Measurements from ENCODE around the gene GET4. TPM values are rescaled to one million over a fixed set of nuclear protein-coding genes. Genes with fewer than 3 reads are reported as not detected.

Gene GET4
- total RNA-seq, 4 donors from 2014 or later, result 6.1 to 39.4 (median 26.7) TPM

- H3K36me3 ChIP-seq, result no peaks in the 10 kb centered on the region
- no peak for TF ChIP-seq CTCF (IDR thresholded peaks at IDR 0.05)
- no peak for TF ChIP-seq POLR2A (IDR thresholded peaks at IDR 0.05)
- H3K9me3 ChIP-seq, result no peaks in the 10 kb centered on the region
- no peaks in the 10 kb centered on the region for H3K4me1 ChIP-seq
- H3K27me3 ChIP-seq, result no peaks in the 10 kb centered on the region
- DNase-seq, result no peak
- H3K4me3 ChIP-seq, result no peak overlapping the region
- intact Hi-C loops (cut with DNase I; ENCODE audit: low total_unique reads), result no loop called here
- no peak overlapping the region for H3K27ac ChIP-seq
These were observed 14.5 kb downstream of the GET4 start for GRCh38 chr7:890868-891267.

GRCh38 chr7:891291-891690, 14.9 kb downstream of the GET4 start:
- H3K36me3 ChIP-seq, result no peaks in the 10 kb centered on the region
- DNase-seq, result no peak
- intact Hi-C loops (cut with DNase I; ENCODE audit: low total_unique reads), result no loop called here
- H3K27me3 ChIP-seq, result no peaks in the 10 kb centered on the region
- no peak for TF ChIP-seq POLR2A (IDR thresholded peaks at IDR 0.05)
- no peak for TF ChIP-seq CTCF (IDR thresholded peaks at IDR 0.05)
- no peak overlapping the region for H3K4me3 ChIP-seq
- H3K27ac ChIP-seq, result no peak overlapping the region
- no peaks in the 10 kb centered on the region for H3K4me1 ChIP-seq
- H3K9me3 ChIP-seq, result no peaks in the 10 kb centered on the region

- H3K27ac ChIP-seq, result no peak overlapping the region
- TF ChIP-seq CTCF (IDR thresholded peaks at IDR 0.05) (no peak), POLR2A (IDR thresholded peaks at IDR 0.05) (no peak)
- H3K4me1 ChIP-seq, result no peaks in the 10 kb centered on the region
- no peaks in the 10 kb centered on the region for H3K9me3 ChIP-seq
- no peak for DNase-seq
- no peaks in the 10 kb centered on the region for H3K36me3 ChIP-seq
- no peak overlapping the region for H3K4me3 ChIP-seq
- H3K27me3 ChIP-seq, result no peaks in the 10 kb centered on the region
- intact Hi-C loops (cut with DNase I; ENCODE audit: low total_unique reads), result no loop called here
These were observed 15.5 kb downstream of the GET4 start for GRCh38 chr7:891805-892204.

- TF ChIP-seq CTCF (IDR thresholded peaks at IDR 0.05) (no peak), POLR2A (IDR thresholded peaks at IDR 0.05) (no peak)
- Histone ChIP-seq H3K27me3 (no peaks in the 10 kb centered on the region), H3K4me3 (no peak overlapping the region), H3K36me3 (no peaks in the 10 kb centered on the region), H3K9me3 (no peaks in the 10 kb centered on the region), H3K4me1 (no peaks in the 10 kb centered on the region), H3K27ac (no peak overlapping the region)
- intact Hi-C loops (cut with DNase I; ENCODE audit: low total_unique reads), result no loop called here
- no peak for DNase-seq
These were observed 16.6 kb downstream of the GET4 start for GRCh38 chr7:892648-893593.

- Histone ChIP-seq H3K4me3 (no peak overlapping the region), H3K4me1 (no peaks in the 10 kb centered on the region), H3K27me3 (no peaks in the 10 kb centered on the region), H3K36me3 (no peaks in the 10 kb centered on the region), H3K9me3 (no peaks in the 10 kb centered on the region), H3K27ac (no peak overlapping the region)
- no peak for DNase-seq
- no peak for TF ChIP-seq POLR2A (IDR thresholded peaks at IDR 0.05)
- no peak for TF ChIP-seq CTCF (IDR thresholded peaks at IDR 0.05)
- intact Hi-C loops (cut with DNase I; ENCODE audit: low total_unique reads), result no loop called here
These were observed 17.3 kb downstream of the GET4 start for GRCh38 chr7:893686-894085.
